B cell (primary cell): ENCODE results near the gene PRDX2. TPM values are rescaled to one million over a fixed set of nuclear protein-coding genes. Genes with fewer than 3 reads are reported as not detected.

ENCODE experiments used
- ATAC-seq: fragments of 200-7000 bp; cut with Tn5 transposase; one replicate; pipeline ENCODE4 v1.10.0; 2021; ENCODE audit warnings: low read depth, mild to moderate bottlenecking, moderate number of reproducible peaks, moderate library complexity
- CTCF ChIA-PET: fragments of 350-600 bp; sonication (Branson Sonifier 250); formaldehyde crosslinking; loops from one replicate; lab custom pipeline; 2021; ENCODE audit warnings: antibody characterized with exemption, inconsistent platforms; lab: Charles Lee
- POLR2A ChIA-PET: fragments of 350-600 bp; sonication (Branson Sonifier 250); formaldehyde crosslinking; loops from one replicate; lab custom pipeline; 2021; ENCODE audit warnings: antibody characterized with exemption; lab: Charles Lee
- DNase-seq: peaks from one replicate; pipeline ENCODE4 v3.0.0; 2013
- H2AFZ ChIP-seq: 2 replicates; pipeline ENCODE4 v1.6.1; 2012; ENCODE audit warnings: mild to moderate bottlenecking, low read depth, low read length; ENCODE audit not compliant: insufficient read depth, poor library complexity, severe bottlenecking
- H3K27ac ChIP-seq, 2 donors: 1 replicate in 1 of 2; 2 replicates in 1 of 2; pipeline ENCODE4 v1.5.1; 2012 to 2013; ENCODE audit warnings: low read length in 2 of 2, mild to moderate bottlenecking in 2 of 2, moderate library complexity in 1 of 2
- H3K27me3 ChIP-seq, 4 experiments: fragments of 200-600 bp in 1 of 4; sonication (generic) in 1 of 4; replicated peaks in 1 of 4; 1 replicate in 2 of 4; 2 replicates in 2 of 4; pipeline versions ENCODE4 v1.6.1 to v1.7.0; 2013 to 2016; ENCODE audit warnings: low read length in 3 of 4, mild to moderate bottlenecking in 2 of 4, mixed read lengths in 1 of 4, moderate library complexity in 1 of 4; ENCODE audit not compliant: insufficient read depth in 4 of 4, control insufficient read depth in 3 of 4; ENCODE audit errors: control extremely low read depth in 1 of 4
- H3K36me3 ChIP-seq, 2 experiments: replicated peaks in 1 of 2; 1 replicate in 1 of 2; 2 replicates in 1 of 2; pipeline versions ENCODE4 v1.6.1 to v1.7.1; 2013; ENCODE audit warnings: low read length in 1 of 2; ENCODE audit not compliant: insufficient read depth in 2 of 2, control insufficient read depth in 1 of 2; ENCODE audit errors: control extremely low read depth in 1 of 2, extremely low read depth in 1 of 2
- H3K4me1 ChIP-seq, 2 donors: fragments of 200-600 bp in 1 of 2; sonication (generic) in 1 of 2; 1 replicate in 1 of 2; 2 replicates in 1 of 2; pipeline versions ENCODE4 v1.5.1 to v1.6.1; 2013 to 2017; ENCODE audit warnings: low read length in 2 of 2; ENCODE audit not compliant: control insufficient read depth in 2 of 2, insufficient read depth in 2 of 2
- H3K4me2 ChIP-seq: replicated peaks from 2 replicates; pipeline ENCODE3; 2012; ENCODE audit warnings: mild to moderate bottlenecking, low read depth, low read length; ENCODE audit not compliant: poor library complexity, severe bottlenecking
- H3K4me3 ChIP-seq, 5 experiments: fragments of 200-600 bp in 1 of 5; sonication (generic) in 1 of 5; 1 replicate in 3 of 5; 2 replicates in 2 of 5; pipeline versions ENCODE4 v1.5.1 to v1.7.0; 2011 to 2016; ENCODE audit warnings: low read length in 4 of 5, mild to moderate bottlenecking in 4 of 5, low read depth in 2 of 5, control low read depth in 1 of 5, moderate library complexity in 1 of 5; ENCODE audit not compliant: insufficient read depth in 1 of 5; ENCODE audit errors: control extremely low read depth in 1 of 5, extremely low read depth in 1 of 5
- H3K79me2 ChIP-seq: fragments of 200-600 bp; sonication (generic); one replicate; pipeline ENCODE4 v1.6.0; 2016; ENCODE audit warnings: low read length; ENCODE audit not compliant: control insufficient read depth, insufficient read depth
- H3K9ac ChIP-seq: fragments of 200-600 bp; sonication (generic); 2 replicates; pipeline ENCODE4 v1.6.1; 2017; ENCODE audit warnings: mild to moderate bottlenecking, low read length, moderate library complexity
- H3K9me3 ChIP-seq, 3 donors: one replicate each; pipeline versions ENCODE4 v1.6.1 to v1.7.1; 2013; ENCODE audit warnings: low read length in 2 of 3; ENCODE audit not compliant: control insufficient read depth in 2 of 3, insufficient read depth in 1 of 3; ENCODE audit errors: control extremely low read depth in 1 of 3
- H4K20me1 ChIP-seq: 2 replicates; pipeline ENCODE4 v1.6.0; 2012; ENCODE audit warnings: mild to moderate bottlenecking, low read length; ENCODE audit not compliant: insufficient read depth, control insufficient read depth, poor library complexity, severe bottlenecking
- H3K27ac Mint-ChIP-seq: one replicate; pipeline ENCODE4 v1.8.0; 2021; ENCODE audit warnings: mixed read lengths
- H3K27me3 Mint-ChIP-seq: one replicate; pipeline ENCODE4 v1.8.0; 2021; ENCODE audit warnings: mixed read lengths
- H3K4me1 Mint-ChIP-seq: one replicate; pipeline ENCODE4 v1.8.0; 2021; ENCODE audit warnings: mixed read lengths
- H3K4me3 Mint-ChIP-seq: one replicate; pipeline ENCODE4 v1.8.0; 2021; ENCODE audit warnings: mixed read lengths
- H3K9me3 Mint-ChIP-seq: one replicate; pipeline ENCODE4 v1.8.0; 2022; ENCODE audit warnings: mixed read lengths; ENCODE audit not compliant: insufficient read depth
- EZH2 ChIP-seq: IDR thresholded peaks from 2 replicates; pipeline ENCODE4 v1.6.1; 2012; ENCODE audit warnings: borderline replicate concordance, low read depth, mild to moderate bottlenecking, moderate library complexity, low read length; ENCODE audit not compliant: insufficient read depth, poor library complexity, severe bottlenecking
- WGBS: methylation state at CpG from one replicate; pipeline ENCODE4 v1.1.5; 2013; ENCODE audit warnings: missing lambda C conversion rate; ENCODE audit not compliant: insufficient coverage; 5-methylcytosine and 5-hydroxymethylcytosine counted together
- intact Hi-C: fragments of 100-400 bp; cut with micrococcal nuclease; formaldehyde crosslinking; loops from one replicate; pipeline ENCODE4 v1.10.0; 2022
- polyA plus RNA-seq: library from polyadenylated mRNA; depleted of rRNA; stranded (reverse); fragments of >200 nt; gene quantifications from 2 replicates; pipeline ENCODE4 v1.2.3, GENCODE V29; 2012
- total RNA-seq, 2 donors: library from RNA; stranded (reverse); fragments of 120-200 nt in 1 of 2; gene quantifications; 1 replicate in 1 of 2; 2 replicates in 1 of 2; pipeline versions ENCODE4 v1.2.3 to v1.2.4, GENCODE V29; 2013 to 2022
- TF ChIP-seq, protein P1 (sequence below): fragments of 200-600 bp; IDR thresholded peaks from one replicate; pipeline ENCODE4 v1.8.0; 2022; ENCODE audit warnings: antibody characterized with exemption, mild to moderate bottlenecking

Gene PRDX2
- total and polyA plus RNA-seq, 2 donors (not counting 1 experiment from before 2014, with no cell fraction given) = 45.5 to 66.1 TPM

GRCh38 chr19:12766051-12766521 is 35.5 kb downstream of the PRDX2 start:
- Histone ChIP-seq H3K4me3 (no peak overlapping the region), H3K27ac (no peak overlapping the region), H3K27me3 (no peaks in the 10 kb centered on the region), H2AFZ (peak overlapping the region; percentile 55), H4K20me1 (no peaks in the 10 kb centered on the region), H3K9me3 (peaks cover 0 to 7% (median 0%) of the 10 kb centered on the region in 3 donors), H3K4me2 (peak overlapping the region; percentile 67), H3K4me1 (peaks cover 6 to 8% of the 10 kb centered on the region in 2 donors), H3K36me3 (peaks cover 0 to 5% of the 10 kb centered on the region in 2 experiments), H3K9ac (no peak overlapping the region), H3K79me2 (no peaks in the 10 kb centered on the region)
- no peak for TF ChIP-seq EZH2
- TF ChIP-seq, protein P1, sequence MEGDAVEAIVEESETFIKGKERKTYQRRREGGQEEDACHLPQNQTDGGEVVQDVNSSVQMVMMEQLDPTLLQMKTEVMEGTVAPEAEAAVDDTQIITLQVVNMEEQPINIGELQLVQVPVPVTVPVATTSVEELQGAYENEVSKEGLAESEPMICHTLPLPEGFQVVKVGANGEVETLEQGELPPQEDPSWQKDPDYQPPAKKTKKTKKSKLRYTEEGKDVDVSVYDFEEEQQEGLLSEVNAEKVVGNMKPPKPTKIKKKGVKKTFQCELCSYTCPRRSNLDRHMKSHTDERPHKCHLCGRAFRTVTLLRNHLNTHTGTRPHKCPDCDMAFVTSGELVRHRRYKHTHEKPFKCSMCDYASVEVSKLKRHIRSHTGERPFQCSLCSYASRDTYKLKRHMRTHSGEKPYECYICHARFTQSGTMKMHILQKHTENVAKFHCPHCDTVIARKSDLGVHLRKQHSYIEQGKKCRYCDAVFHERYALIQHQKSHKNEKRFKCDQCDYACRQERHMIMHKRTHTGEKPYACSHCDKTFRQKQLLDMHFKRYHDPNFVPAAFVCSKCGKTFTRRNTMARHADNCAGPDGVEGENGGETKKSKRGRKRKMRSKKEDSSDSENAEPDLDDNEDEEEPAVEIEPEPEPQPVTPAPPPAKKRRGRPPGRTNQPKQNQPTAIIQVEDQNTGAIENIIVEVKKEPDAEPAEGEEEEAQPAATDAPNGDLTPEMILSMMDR = peak; percentile 90
- DNase-seq (peak; percentile 87), ATAC-seq (peak; percentile 65)
- H3K27me3 Mint-ChIP-seq = no peaks in the 10 kb centered on the region
- no peaks in the 10 kb centered on the region for H3K9me3 Mint-ChIP-seq
- 3% methylated on average over 30 of the region's 30 CpGs for WGBS
- ChIA-PET POLR2A (interaction anchor here (0.5 to 2.3 kb wide), 6 partner anchors 22 to 184 kb away, joined by 3 to 8 read pairs (median 4); no protein-coding TSS in a partner anchor), CTCF (interaction anchor here (0.6 to 27.9 kb wide), 29 partner anchors 9 to 422 kb away, joined by 3 to 1147 read pairs (median 4); partner anchors contain the start of genes DNASE2, FARSA, GCDH and GET3)
- intact Hi-C loops = loop anchor here (1.0 kb wide), 2 partner anchors 30 to 81 kb away; no protein-coding TSS in a partner anchor
- H3K4me1 Mint-ChIP-seq = peaks cover 10% of the 10 kb centered on the region
- H3K27ac Mint-ChIP-seq = no peak overlapping the region
- no peak overlapping the region for H3K4me3 Mint-ChIP-seq

DNA sequence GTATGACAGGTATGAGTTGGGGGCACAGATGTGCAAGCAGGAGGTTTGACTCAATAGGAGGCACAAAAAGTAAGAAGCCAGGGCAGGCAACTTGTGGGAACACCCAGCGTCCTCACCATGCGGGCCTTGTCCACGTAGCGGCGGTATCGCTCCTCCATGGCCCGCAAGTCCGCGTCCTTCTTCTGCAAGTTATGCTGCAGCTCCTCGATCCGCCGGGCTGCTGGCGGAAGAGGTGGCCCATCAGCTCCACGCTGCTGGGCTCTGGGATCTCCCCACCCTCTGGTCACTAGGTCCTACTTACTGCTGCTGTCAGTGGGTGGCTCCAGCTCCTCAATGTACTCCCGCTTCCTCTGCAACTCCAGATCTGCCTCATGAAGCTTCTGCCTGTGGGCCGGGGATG is 36.9 kb downstream of the PRDX2 start:
- Histone ChIP-seq H4K20me1 (no peaks in the 10 kb centered on the region), H3K36me3 (peaks cover 0 to 5% of the 10 kb centered on the region in 2 experiments), H3K9ac (no peak overlapping the region), H3K4me3 (no peak overlapping the region), H3K4me2 (no peak overlapping the region), H3K4me1 (peaks cover 6 to 8% of the 10 kb centered on the region in 2 donors), H3K27ac (no peak overlapping the region), H3K9me3 (peaks cover 0 to 7% (median 0%) of the 10 kb centered on the region in 3 donors), H2AFZ (no peak overlapping the region), H3K79me2 (no peaks in the 10 kb centered on the region), H3K27me3 (no peaks in the 10 kb centered on the region)
- no peaks in the 10 kb centered on the region for H3K27me3 Mint-ChIP-seq
- intact Hi-C loops = no loop called here
- DNase-seq (no peak), ATAC-seq (no peak)
- no peak for TF ChIP-seq EZH2
- TF ChIP-seq, protein P1 = no peak
- no peaks in the 10 kb centered on the region for H3K9me3 Mint-ChIP-seq
- H3K4me3 Mint-ChIP-seq = no peak overlapping the region
- no peak overlapping the region for H3K27ac Mint-ChIP-seq
- ChIA-PET POLR2A (interaction anchor here (0.5 to 1.1 kb wide), 3 partner anchors 72 to 97 kb away, joined by 6 to 7 read pairs (median 6); no protein-coding TSS in a partner anchor), CTCF (interaction anchor here (0.6 to 27.9 kb wide), 10 partner anchors 10 to 711 kb away, joined by 3 to 1147 read pairs (median 8); partner anchors contain the start of genes HOOK2, JUNB, PRDX2 and RNASEH2A)
- 97% methylated on average over 16 of the region's 16 CpGs for WGBS
- peaks cover 11% of the 10 kb centered on the region for H3K4me1 Mint-ChIP-seq
